HEK293 (cell line): Measurements from ENCODE around the gene DOCK1.

Experiments used
- HOXC10 ChIP-seq: sonication (generic); formaldehyde crosslinking; IDR thresholded peaks from 2 replicates; pipeline ENCODE4 v1.8.1; 2023; ENCODE audit warnings: mild to moderate bottlenecking, missing genetic modification reagents
- PRDM1 ChIP-seq: fragments of 450-650 bp; formaldehyde crosslinking; IDR thresholded peaks from 2 replicates; pipeline ENCODE4; 2016; ENCODE audit warnings: missing biosample characterization, missing genetic modification characterization
- ZIC2 ChIP-seq: fragments of 450-650 bp; formaldehyde crosslinking; IDR thresholded peaks from 2 replicates; pipeline ENCODE4 v1.5.1; 2016; ENCODE audit warnings: missing biosample characterization, missing genetic modification characterization
- ZNF121 ChIP-seq: fragments of 450-650 bp; formaldehyde crosslinking; IDR thresholded peaks from 2 replicates; pipeline ENCODE4 v1.5.1; 2016; ENCODE audit warnings: missing biosample characterization, missing genetic modification characterization
- ZNF274 ChIP-seq, 2 experiments: fragments of 200-500 bp in 1 of 2; fragments of 450-650 bp in 1 of 2; sonication (Bioruptor generic) in 1 of 2; formaldehyde crosslinking in 1 of 2; IDR thresholded peaks; 2 replicates each; pipeline versions ENCODE4 v1.5.1 to v1.6.1; 2014 to 2016; ENCODE audit warnings: borderline replicate concordance in 1 of 2, inconsistent platforms in 1 of 2, low read length in 1 of 2, missing biosample characterization in 1 of 2, missing genetic modification characterization in 1 of 2
- ZNF660 ChIP-seq: fragments of 450-650 bp; IDR thresholded peaks from 2 replicates; pipeline ENCODE4 v1.5.1; 2018; ENCODE audit warnings: missing biosample characterization, mild to moderate bottlenecking, missing genetic modification characterization
- ZNF707 ChIP-seq: fragments of 450-650 bp; formaldehyde crosslinking; IDR thresholded peaks from 2 replicates; pipeline ENCODE4 v1.5.1; 2016; ENCODE audit warnings: missing biosample characterization, missing genetic modification characterization
- ZNF777 ChIP-seq: fragments of 450-650 bp; formaldehyde crosslinking; IDR thresholded peaks from 2 replicates; pipeline ENCODE4 v1.5.1; 2017; ENCODE audit warnings: missing biosample characterization, missing genetic modification characterization, borderline replicate concordance
- ZSCAN30 ChIP-seq: fragments of 450-650 bp; IDR thresholded peaks from 2 replicates; pipeline ENCODE4 v1.5.1; 2018; ENCODE audit warnings: missing biosample characterization, mild to moderate bottlenecking, missing genetic modification characterization, moderate library complexity
- TF ChIP-seq, protein P1 (sequence below): fragments of 450-650 bp; formaldehyde crosslinking; IDR thresholded peaks from 2 replicates; pipeline ENCODE4 v1.5.1; 2016; ENCODE audit warnings: missing biosample characterization, missing genetic modification characterization
- TF ChIP-seq, protein P2 (sequence below): fragments of 450-650 bp; IDR thresholded peaks from 2 replicates; pipeline ENCODE4 v1.5.1; 2018; ENCODE audit warnings: missing biosample characterization, mild to moderate bottlenecking, missing genetic modification characterization
- TF ChIP-seq, protein P3 (sequence below): fragments of 450-650 bp; formaldehyde crosslinking; IDR thresholded peaks from 2 replicates; pipeline ENCODE4 v1.5.1; 2017; ENCODE audit warnings: missing biosample characterization, mild to moderate bottlenecking, missing genetic modification characterization, moderate library complexity
- TF ChIP-seq, protein P4 (sequence below): IDR thresholded peaks from 2 replicates; pipeline ENCODE4 v1.6.1; 2011; ENCODE audit warnings: mild to moderate bottlenecking, low read depth, low read length, borderline replicate concordance
- TF ChIP-seq, protein P5 (sequence below): fragments of 450-650 bp; formaldehyde crosslinking; IDR thresholded peaks from 2 replicates; pipeline ENCODE4 v1.5.1; 2016; ENCODE audit warnings: missing biosample characterization, missing genetic modification characterization

DNA sequence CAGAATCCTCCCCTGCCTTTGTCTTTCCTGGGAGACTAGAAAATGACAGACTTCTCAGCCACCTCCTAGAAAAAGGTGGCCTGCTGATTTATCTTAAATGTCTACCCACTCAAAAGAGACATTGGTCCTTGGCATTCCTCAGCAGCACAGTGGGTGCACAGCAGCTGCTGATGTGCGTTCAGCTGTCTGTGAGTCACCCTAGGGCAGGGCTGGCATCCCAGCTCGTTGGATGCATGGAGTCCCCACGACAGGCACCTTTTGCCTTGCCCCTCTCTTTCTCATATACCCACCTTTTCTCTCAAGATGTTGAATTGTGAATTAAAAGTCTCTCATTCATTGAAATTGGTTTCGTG, 113.0 kb downstream of the DOCK1 start:
- TF ChIP-seq, protein P1, sequence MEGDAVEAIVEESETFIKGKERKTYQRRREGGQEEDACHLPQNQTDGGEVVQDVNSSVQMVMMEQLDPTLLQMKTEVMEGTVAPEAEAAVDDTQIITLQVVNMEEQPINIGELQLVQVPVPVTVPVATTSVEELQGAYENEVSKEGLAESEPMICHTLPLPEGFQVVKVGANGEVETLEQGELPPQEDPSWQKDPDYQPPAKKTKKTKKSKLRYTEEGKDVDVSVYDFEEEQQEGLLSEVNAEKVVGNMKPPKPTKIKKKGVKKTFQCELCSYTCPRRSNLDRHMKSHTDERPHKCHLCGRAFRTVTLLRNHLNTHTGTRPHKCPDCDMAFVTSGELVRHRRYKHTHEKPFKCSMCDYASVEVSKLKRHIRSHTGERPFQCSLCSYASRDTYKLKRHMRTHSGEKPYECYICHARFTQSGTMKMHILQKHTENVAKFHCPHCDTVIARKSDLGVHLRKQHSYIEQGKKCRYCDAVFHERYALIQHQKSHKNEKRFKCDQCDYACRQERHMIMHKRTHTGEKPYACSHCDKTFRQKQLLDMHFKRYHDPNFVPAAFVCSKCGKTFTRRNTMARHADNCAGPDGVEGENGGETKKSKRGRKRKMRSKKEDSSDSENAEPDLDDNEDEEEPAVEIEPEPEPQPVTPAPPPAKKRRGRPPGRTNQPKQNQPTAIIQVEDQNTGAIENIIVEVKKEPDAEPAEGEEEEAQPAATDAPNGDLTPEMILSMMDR (tag by site-specific recombination): no peak
- no peak for TF ChIP-seq ZNF121 (tag by site-specific recombination)
- no peak for TF ChIP-seq ZNF777 (tag by site-specific recombination)
- TF ChIP-seq, protein P2, sequence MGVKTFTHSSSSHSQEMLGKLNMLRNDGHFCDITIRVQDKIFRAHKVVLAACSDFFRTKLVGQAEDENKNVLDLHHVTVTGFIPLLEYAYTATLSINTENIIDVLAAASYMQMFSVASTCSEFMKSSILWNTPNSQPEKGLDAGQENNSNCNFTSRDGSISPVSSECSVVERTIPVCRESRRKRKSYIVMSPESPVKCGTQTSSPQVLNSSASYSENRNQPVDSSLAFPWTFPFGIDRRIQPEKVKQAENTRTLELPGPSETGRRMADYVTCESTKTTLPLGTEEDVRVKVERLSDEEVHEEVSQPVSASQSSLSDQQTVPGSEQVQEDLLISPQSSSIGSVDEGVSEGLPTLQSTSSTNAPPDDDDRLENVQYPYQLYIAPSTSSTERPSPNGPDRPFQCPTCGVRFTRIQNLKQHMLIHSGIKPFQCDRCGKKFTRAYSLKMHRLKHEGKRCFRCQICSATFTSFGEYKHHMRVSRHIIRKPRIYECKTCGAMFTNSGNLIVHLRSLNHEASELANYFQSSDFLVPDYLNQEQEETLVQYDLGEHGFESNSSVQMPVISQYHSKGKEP: no peak
- no peak for TF ChIP-seq ZNF274 (IDR thresholded peaks at IDR 0.05; ENCODE audit: low read length)
- no peak for TF ChIP-seq ZNF274 (tag by site-specific recombination; IDR thresholded peaks at IDR 0.05; ENCODE audit: borderline replicate concordance)
- TF ChIP-seq, protein P3, sequence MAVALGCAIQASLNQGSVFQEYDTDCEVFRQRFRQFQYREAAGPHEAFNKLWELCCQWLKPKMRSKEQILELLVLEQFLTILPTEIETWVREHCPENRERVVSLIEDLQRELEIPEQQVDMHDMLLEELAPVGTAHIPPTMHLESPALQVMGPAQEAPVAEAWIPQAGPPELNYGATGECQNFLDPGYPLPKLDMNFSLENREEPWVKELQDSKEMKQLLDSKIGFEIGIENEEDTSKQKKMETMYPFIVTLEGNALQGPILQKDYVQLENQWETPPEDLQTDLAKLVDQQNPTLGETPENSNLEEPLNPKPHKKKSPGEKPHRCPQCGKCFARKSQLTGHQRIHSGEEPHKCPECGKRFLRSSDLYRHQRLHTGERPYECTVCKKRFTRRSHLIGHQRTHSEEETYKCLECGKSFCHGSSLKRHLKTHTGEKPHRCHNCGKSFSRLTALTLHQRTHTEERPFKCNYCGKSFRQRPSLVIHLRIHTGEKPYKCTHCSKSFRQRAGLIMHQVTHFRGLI: no peak
- TF ChIP-seq ZNF660 (tag by site-specific recombination): no peak
- no peak for TF ChIP-seq ZIC2
- TF ChIP-seq, protein P4, sequence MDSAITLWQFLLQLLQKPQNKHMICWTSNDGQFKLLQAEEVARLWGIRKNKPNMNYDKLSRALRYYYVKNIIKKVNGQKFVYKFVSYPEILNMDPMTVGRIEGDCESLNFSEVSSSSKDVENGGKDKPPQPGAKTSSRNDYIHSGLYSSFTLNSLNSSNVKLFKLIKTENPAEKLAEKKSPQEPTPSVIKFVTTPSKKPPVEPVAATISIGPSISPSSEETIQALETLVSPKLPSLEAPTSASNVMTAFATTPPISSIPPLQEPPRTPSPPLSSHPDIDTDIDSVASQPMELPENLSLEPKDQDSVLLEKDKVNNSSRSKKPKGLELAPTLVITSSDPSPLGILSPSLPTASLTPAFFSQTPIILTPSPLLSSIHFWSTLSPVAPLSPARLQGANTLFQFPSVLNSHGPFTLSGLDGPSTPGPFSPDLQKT: no peak
- no peak for TF ChIP-seq ZSCAN30 (tag by site-specific recombination)
- TF ChIP-seq, protein P5, sequence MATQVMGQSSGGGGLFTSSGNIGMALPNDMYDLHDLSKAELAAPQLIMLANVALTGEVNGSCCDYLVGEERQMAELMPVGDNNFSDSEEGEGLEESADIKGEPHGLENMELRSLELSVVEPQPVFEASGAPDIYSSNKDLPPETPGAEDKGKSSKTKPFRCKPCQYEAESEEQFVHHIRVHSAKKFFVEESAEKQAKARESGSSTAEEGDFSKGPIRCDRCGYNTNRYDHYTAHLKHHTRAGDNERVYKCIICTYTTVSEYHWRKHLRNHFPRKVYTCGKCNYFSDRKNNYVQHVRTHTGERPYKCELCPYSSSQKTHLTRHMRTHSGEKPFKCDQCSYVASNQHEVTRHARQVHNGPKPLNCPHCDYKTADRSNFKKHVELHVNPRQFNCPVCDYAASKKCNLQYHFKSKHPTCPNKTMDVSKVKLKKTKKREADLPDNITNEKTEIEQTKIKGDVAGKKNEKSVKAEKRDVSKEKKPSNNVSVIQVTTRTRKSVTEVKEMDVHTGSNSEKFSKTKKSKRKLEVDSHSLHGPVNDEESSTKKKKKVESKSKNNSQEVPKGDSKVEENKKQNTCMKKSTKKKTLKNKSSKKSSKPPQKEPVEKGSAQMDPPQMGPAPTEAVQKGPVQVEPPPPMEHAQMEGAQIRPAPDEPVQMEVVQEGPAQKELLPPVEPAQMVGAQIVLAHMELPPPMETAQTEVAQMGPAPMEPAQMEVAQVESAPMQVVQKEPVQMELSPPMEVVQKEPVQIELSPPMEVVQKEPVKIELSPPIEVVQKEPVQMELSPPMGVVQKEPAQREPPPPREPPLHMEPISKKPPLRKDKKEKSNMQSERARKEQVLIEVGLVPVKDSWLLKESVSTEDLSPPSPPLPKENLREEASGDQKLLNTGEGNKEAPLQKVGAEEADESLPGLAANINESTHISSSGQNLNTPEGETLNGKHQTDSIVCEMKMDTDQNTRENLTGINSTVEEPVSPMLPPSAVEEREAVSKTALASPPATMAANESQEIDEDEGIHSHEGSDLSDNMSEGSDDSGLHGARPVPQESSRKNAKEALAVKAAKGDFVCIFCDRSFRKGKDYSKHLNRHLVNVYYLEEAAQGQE (tag by site-specific recombination): no peak
- no peak for TF ChIP-seq ZNF707 (tag by site-specific recombination)
- TF ChIP-seq HOXC10 (CRISPR knock-in tag): no peak
- TF ChIP-seq PRDM1 (tag by site-specific recombination): no peak
